Fibroblast of upper back skin (primary cell): Measurements from ENCODE around the gene CCDC178.

Experiments
- DNase-seq: peaks from one replicate; pipeline ENCODE4 v3.0.0-alpha.2; 2013

CCDC178 gene

GRCh38 chr18:32907648-32908423, 532.7 kb downstream of the CCDC178 start:
- no peak for DNase-seq

- DNase-seq = no peak
Observed at GRCh38 chr18:32907311-32907585, 533.3 kb downstream of the CCDC178 start.

- DNase-seq = no peak
Observed at GRCh38 chr18:32906506-32907310, 533.8 kb downstream of the CCDC178 start.

- DNase-seq = no peak
Observed at GRCh38 chr18:32905651-32906050, 534.9 kb downstream of the CCDC178 start.

- no peak for DNase-seq
Observed at GRCh38 chr18:32902568-32903330, 537.8 kb downstream of the CCDC178 start.

- no peak for DNase-seq
Observed at GRCh38 chr18:32899819-32900218, 540.7 kb downstream of the CCDC178 start.

GRCh38 chr18:32896776-32897547, 543.6 kb downstream of the CCDC178 start:
- no peak for DNase-seq

- DNase-seq = no peak
Observed at GRCh38 chr18:32893915-32894314, 546.6 kb downstream of the CCDC178 start.

- DNase-seq = no peak
Observed at GRCh38 chr18:32891797-32892196, 548.7 kb downstream of the CCDC178 start.

GRCh38 chr18:32891130-32891529, 549.4 kb downstream of the CCDC178 start:
- DNase-seq = no peak

GRCh38 chr18:32889615-32890593, 550.6 kb downstream of the CCDC178 start:
- DNase-seq = no peak

- DNase-seq = no peak
Observed at GRCh38 chr18:32888306-32888705, 552.2 kb downstream of the CCDC178 start.
